GM12801 (cell line): Measurements from ENCODE around the gene DOCK3.

Experiments used
- TF ChIP-seq, protein P1 (sequence below): IDR thresholded peaks from one replicate; pipeline ENCODE4 v1.5.1; 2011; ENCODE audit warnings: control low read depth; ENCODE audit not compliant: insufficient read length; ENCODE audit errors: extremely low read depth

DOCK3 gene

GRCh38 chr3:51106242-51106876, 431.6 kb downstream of the DOCK3 start:
- TF ChIP-seq, protein P1, sequence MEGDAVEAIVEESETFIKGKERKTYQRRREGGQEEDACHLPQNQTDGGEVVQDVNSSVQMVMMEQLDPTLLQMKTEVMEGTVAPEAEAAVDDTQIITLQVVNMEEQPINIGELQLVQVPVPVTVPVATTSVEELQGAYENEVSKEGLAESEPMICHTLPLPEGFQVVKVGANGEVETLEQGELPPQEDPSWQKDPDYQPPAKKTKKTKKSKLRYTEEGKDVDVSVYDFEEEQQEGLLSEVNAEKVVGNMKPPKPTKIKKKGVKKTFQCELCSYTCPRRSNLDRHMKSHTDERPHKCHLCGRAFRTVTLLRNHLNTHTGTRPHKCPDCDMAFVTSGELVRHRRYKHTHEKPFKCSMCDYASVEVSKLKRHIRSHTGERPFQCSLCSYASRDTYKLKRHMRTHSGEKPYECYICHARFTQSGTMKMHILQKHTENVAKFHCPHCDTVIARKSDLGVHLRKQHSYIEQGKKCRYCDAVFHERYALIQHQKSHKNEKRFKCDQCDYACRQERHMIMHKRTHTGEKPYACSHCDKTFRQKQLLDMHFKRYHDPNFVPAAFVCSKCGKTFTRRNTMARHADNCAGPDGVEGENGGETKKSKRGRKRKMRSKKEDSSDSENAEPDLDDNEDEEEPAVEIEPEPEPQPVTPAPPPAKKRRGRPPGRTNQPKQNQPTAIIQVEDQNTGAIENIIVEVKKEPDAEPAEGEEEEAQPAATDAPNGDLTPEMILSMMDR: no peak

GRCh38 chr3:51110586-51110985, 435.9 kb downstream of the DOCK3 start:
- TF ChIP-seq, protein P1: no peak

DNA sequence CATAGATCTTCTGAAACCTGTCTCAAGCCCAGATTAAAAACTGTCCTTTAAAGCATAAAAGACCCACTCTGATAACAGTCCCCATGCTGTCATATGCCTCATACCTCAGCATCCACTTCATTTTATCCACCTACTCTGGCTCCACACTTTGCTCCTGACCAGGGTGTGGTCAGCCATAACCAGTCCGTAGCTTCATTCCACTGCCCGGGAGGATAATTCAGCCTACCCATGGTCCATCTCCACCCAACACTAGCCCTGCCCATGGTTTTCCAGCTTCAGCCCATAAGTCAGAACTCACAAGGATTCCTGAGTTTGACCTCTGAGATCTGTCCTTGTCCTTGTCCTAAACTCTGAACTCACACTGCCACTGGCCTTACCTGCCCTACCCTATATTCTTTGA, 448.2 kb downstream of the DOCK3 start:
- TF ChIP-seq, protein P1: no peak

- TF ChIP-seq, protein P1: no peak
Measured at GRCh38 chr3:51123531-51123930, 448.8 kb downstream of the DOCK3 start.

DNA sequence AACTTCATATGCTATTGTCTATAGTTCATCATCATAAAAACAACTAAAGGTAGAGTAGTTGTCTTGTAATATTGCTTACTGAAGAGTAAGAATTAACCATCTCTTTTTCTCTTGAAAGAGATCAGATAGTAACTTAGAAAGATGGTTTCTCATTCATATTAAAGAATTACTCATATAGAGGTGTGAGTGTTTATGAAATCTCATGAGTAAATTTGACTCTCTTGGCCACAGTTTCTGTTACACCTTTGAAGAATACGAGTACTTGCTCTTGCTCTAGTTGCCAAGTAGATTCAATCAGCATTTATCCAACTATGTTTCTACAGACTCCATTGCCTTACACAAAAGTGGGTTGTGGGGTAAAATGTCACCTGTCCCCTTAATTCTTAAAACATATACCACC, 463.0 kb downstream of the DOCK3 start:
- TF ChIP-seq, protein P1: no peak

GRCh38 chr3:51139616-51140015, 464.9 kb downstream of the DOCK3 start:
- TF ChIP-seq, protein P1: no peak

- TF ChIP-seq, protein P1: no peak
Measured at GRCh38 chr3:51141573-51141972, 466.8 kb downstream of the DOCK3 start.
